Gastroesophageal sphincter (tissue), 3 donors: ENCODE results near the gene SLC35D2.

Experiments used
- POLR2AphosphoS5 ChIP-seq: sonication (generic); formaldehyde crosslinking; IDR thresholded peaks from one replicate; pipeline ENCODE4 v1.6.1; 2017; ENCODE audit warnings: antibody characterized with exemption
- TF ChIP-seq, protein P1 (sequence below), 4 experiments: fragments of 200-600 bp in 2 of 4; fragments of 450-650 bp in 2 of 4; sonication (generic) in 1 of 4; IDR thresholded peaks; one replicate each; pipeline ENCODE4 v1.5.1; 2017 to 2019; ENCODE audit warnings: antibody characterized with exemption in 4 of 4, mild to moderate bottlenecking in 2 of 4, moderate library complexity in 2 of 4

DNA sequence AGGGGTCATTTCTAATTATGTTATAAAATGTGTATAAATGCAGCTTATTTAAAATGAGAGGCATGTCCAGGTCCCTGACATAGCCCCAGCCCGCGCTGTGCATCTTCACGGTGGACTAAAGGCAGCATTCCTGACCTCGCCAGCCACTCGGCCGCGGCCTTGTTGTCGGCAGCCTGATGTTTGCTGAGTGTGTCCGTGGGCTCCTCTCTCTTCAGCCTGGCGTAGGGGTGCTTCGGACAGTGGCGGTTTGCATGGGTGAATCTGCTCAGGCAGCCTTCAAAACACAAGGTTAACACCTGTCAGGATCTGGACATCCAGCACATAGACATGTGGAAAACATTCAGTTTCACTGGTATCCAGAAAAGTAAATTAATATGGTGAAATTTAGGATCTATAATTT lies 8.8 kb upstream of the SLC35D2 start:
- TF ChIP-seq, protein P1, sequence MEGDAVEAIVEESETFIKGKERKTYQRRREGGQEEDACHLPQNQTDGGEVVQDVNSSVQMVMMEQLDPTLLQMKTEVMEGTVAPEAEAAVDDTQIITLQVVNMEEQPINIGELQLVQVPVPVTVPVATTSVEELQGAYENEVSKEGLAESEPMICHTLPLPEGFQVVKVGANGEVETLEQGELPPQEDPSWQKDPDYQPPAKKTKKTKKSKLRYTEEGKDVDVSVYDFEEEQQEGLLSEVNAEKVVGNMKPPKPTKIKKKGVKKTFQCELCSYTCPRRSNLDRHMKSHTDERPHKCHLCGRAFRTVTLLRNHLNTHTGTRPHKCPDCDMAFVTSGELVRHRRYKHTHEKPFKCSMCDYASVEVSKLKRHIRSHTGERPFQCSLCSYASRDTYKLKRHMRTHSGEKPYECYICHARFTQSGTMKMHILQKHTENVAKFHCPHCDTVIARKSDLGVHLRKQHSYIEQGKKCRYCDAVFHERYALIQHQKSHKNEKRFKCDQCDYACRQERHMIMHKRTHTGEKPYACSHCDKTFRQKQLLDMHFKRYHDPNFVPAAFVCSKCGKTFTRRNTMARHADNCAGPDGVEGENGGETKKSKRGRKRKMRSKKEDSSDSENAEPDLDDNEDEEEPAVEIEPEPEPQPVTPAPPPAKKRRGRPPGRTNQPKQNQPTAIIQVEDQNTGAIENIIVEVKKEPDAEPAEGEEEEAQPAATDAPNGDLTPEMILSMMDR (IDR thresholded peaks at IDR 0.05), result no peak
- TF ChIP-seq POLR2AphosphoS5, result no peak
